Liver (tissue), 2 donors: ENCODE measurements around the gene FBXO7.

Experiments used
- CTCF ChIP-seq: fragments of 150-350 bp; IDR thresholded peaks from 2 replicates; pipeline ENCODE4 v1.5.1; 2017; ENCODE audit warnings: improper control_type of control experiment, low read depth, low read length; ENCODE audit not compliant: missing input control
- REST ChIP-seq: IDR thresholded peaks from 2 replicates; pipeline ENCODE4 v1.6.1; 2016; ENCODE audit warnings: antibody characterized with exemption, mild to moderate bottlenecking
- TF ChIP-seq, protein P1 (sequence below): IDR thresholded peaks from 2 replicates; pipeline ENCODE4 v1.6.1; 2016; ENCODE audit warnings: antibody characterized with exemption
- donor health status: healthy.

DNA sequence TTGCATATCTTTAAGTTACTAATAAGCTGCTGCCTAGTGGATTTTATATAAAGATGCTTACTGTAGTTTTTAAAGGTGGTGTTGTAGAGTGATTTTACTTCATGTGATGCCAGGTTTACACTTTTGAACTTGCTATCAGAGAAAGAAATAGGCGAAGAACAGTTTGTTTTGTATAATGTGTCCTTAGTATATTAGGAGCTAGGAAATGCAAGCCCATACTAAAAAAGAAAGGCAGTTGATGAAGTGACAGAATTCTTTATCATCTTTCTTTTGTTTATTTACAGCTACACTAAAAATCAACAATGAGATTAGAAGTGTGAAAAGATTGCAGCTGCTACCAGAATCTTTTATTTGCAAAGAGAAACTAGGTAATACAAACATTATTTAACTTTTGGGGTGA lies 12.8 kb downstream of the FBXO7 start:
- TF ChIP-seq CTCF (no peak), REST (no peak)
- TF ChIP-seq, protein P1, sequence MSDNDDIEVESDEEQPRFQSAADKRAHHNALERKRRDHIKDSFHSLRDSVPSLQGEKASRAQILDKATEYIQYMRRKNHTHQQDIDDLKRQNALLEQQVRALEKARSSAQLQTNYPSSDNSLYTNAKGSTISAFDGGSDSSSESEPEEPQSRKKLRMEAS: no peak
